MM.1S (cell line): ENCODE data around the gene TECPR2.

Experiments
- DNase-seq: peaks from one replicate; pipeline ENCODE4 v3.0.0-alpha.2; 2015
- H2AFZ ChIP-seq: fragments of 300-600 bp; sonication (generic); 2 replicates; pipeline ENCODE4 v1.6.0; 2016; ENCODE audit warnings: antibody characterized with exemption, low read length
- H3F3A ChIP-seq: fragments of 300-600 bp; sonication (generic); 2 replicates; pipeline ENCODE4 v1.6.1; 2016; ENCODE audit warnings: mild to moderate bottlenecking, antibody characterized with exemption, low read length, moderate library complexity, mixed read lengths; ENCODE audit not compliant: insufficient read depth
- H3K27ac ChIP-seq: fragments of 300-600 bp; sonication (generic); 2 replicates; pipeline ENCODE4 v1.5.1; 2016; ENCODE audit warnings: mild to moderate bottlenecking, low read length
- H3K27me3 ChIP-seq: fragments of 300-600 bp; sonication (generic); replicated peaks from 2 replicates; pipeline ENCODE4 v1.6.0; 2016; ENCODE audit warnings: low read length; ENCODE audit not compliant: insufficient read depth
- H3K36me3 ChIP-seq: fragments of 300-600 bp; sonication (generic); replicated peaks from 2 replicates; pipeline ENCODE4 v1.6.1; 2016; ENCODE audit warnings: mild to moderate bottlenecking, low read length, mixed read lengths; ENCODE audit not compliant: insufficient read depth
- H3K4me1 ChIP-seq: fragments of 300-600 bp; sonication (generic); 2 replicates; pipeline ENCODE4 v1.6.1; 2016; ENCODE audit warnings: low read length, mixed read lengths
- H3K4me2 ChIP-seq: fragments of 300-600 bp; sonication (generic); 2 replicates; pipeline ENCODE4 v1.6.0; 2016; ENCODE audit warnings: low read depth, low read length
- H3K4me3 ChIP-seq: fragments of 300-600 bp; sonication (generic); 2 replicates; pipeline ENCODE4 v1.5.1; 2016; ENCODE audit warnings: low read length, mixed read lengths
- H3K79me2 ChIP-seq: fragments of 300-600 bp; sonication (generic); 2 replicates; pipeline ENCODE4 v1.6.1; 2016; ENCODE audit warnings: mixed run types, low read length, mixed read lengths
- H3K9ac ChIP-seq: fragments of 300-600 bp; sonication (generic); 2 replicates; pipeline ENCODE4 v1.6.1; 2016; ENCODE audit warnings: low read length, mixed read lengths
- H3K9me2 ChIP-seq: fragments of 300-600 bp; sonication (generic); replicated peaks from 2 replicates; pipeline ENCODE4 v1.6.1; 2016; ENCODE audit warnings: mild to moderate bottlenecking, low read length, mixed read lengths; ENCODE audit not compliant: insufficient read depth
- H3K9me3 ChIP-seq: fragments of 300-600 bp; sonication (generic); replicated peaks from 2 replicates; pipeline ENCODE4 v1.6.1; 2016; ENCODE audit warnings: mild to moderate bottlenecking, low read length, mixed read lengths; ENCODE audit not compliant: insufficient read depth
- H4K20me1 ChIP-seq: fragments of 300-600 bp; sonication (generic); 2 replicates; pipeline ENCODE4 v1.6.1; 2016; ENCODE audit warnings: mild to moderate bottlenecking, low read length, moderate library complexity, mixed read lengths; ENCODE audit not compliant: insufficient read depth
- EZH2 ChIP-seq: fragments of 300-600 bp; sonication (generic); optimal IDR thresholded peaks from 2 replicates; pipeline ENCODE3; 2017; ENCODE audit warnings: low read depth, mild to moderate bottlenecking, antibody characterized with exemption, low read length, mixed read lengths
- EZH2phosphoT487 ChIP-seq: fragments of 300-600 bp; sonication (generic); IDR thresholded peaks from 2 replicates; pipeline ENCODE4 v1.6.1; 2018; ENCODE audit warnings: antibody characterized with exemption, low read length
- TF ChIP-seq, protein P1 (sequence below): fragments of 300-600 bp; sonication (generic); IDR thresholded peaks from 2 replicates; pipeline ENCODE4 v1.5.1; 2016; ENCODE audit warnings: antibody characterized with exemption, low read length, mixed read lengths

The TECPR2 gene

DNA sequence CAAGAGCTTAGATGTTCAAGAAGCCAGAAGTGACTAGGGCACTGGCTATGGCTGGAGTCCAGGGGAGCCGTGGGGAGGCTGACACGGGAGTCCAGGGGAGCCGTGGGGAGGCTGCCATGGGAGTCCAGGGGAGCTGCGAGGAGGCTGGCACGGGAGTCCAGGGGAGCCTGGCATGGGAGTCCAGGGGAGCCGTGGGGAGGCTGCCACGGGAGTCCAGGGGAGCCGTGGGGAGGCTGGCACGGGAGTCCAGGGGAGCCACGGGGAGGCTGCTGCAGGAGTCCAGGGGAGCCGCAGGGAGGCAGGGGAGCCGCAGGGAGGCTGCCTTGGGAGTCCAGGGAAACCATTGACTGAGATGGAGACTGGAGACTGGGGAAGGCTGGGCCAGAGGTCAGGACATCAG is 54.9 kb downstream of the TECPR2 start:
- Histone ChIP-seq H4K20me1 (no peaks in the 10 kb centered on the region), H3K79me2 (no peaks in the 10 kb centered on the region), H3F3A (no peaks in the 10 kb centered on the region), H3K27me3 (no peaks in the 10 kb centered on the region), H3K9ac (no peak overlapping the region), H3K9me2 (no peaks in the 10 kb centered on the region), H3K4me2 (no peak overlapping the region), H3K4me3 (no peak overlapping the region), H2AFZ (no peak overlapping the region), H3K36me3 (no peaks in the 10 kb centered on the region), H3K27ac (no peak overlapping the region), H3K4me1 (no peaks in the 10 kb centered on the region), H3K9me3 (no peaks in the 10 kb centered on the region)
- TF ChIP-seq EZH2, result no peak
- DNase-seq, result no peak

DNA sequence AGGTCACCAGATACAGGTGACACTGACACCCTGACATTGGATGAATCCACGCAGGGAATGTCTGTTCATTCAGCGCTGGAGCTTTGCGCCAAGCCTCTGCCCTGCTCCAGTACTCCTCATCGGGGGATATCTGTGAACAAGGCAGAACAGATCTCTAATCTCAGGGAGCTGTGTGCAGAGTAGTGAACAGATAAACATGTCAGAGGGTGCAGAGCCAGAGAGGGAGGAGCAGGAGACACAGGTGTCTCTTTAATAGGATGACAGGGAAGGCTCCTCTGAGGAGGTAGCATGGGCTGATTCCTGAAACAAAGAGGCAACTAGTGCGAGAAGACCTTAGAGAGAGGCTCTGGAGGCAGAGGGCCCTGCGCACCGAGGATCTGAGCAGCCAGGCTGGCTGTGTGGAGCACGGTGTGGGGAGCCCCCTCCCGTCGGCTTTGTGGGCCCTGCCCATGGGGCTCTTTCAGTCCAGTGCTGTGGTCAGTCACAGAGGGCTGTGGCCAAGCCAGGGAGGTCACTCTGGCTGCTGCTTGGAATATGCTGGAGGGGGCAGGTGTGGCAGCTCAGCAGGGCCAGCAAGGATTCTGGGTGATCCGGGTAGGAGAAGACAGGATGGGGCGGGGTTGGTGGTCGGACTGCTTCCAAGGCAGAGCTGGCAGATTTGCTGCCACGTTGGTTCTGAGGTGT is 55.6 kb downstream of the TECPR2 start:
- Histone ChIP-seq H3K9ac (no peak overlapping the region), H3K79me2 (no peaks in the 10 kb centered on the region), H2AFZ (no peak overlapping the region), H3K4me3 (no peak overlapping the region), H3K36me3 (no peaks in the 10 kb centered on the region), H4K20me1 (no peaks in the 10 kb centered on the region), H3K9me2 (no peaks in the 10 kb centered on the region), H3F3A (no peaks in the 10 kb centered on the region), H3K9me3 (no peaks in the 10 kb centered on the region), H3K4me2 (no peak overlapping the region), H3K4me1 (no peaks in the 10 kb centered on the region), H3K27ac (no peak overlapping the region), H3K27me3 (no peaks in the 10 kb centered on the region)
- no peak for TF ChIP-seq EZH2phosphoT487
- TF ChIP-seq, protein P1, sequence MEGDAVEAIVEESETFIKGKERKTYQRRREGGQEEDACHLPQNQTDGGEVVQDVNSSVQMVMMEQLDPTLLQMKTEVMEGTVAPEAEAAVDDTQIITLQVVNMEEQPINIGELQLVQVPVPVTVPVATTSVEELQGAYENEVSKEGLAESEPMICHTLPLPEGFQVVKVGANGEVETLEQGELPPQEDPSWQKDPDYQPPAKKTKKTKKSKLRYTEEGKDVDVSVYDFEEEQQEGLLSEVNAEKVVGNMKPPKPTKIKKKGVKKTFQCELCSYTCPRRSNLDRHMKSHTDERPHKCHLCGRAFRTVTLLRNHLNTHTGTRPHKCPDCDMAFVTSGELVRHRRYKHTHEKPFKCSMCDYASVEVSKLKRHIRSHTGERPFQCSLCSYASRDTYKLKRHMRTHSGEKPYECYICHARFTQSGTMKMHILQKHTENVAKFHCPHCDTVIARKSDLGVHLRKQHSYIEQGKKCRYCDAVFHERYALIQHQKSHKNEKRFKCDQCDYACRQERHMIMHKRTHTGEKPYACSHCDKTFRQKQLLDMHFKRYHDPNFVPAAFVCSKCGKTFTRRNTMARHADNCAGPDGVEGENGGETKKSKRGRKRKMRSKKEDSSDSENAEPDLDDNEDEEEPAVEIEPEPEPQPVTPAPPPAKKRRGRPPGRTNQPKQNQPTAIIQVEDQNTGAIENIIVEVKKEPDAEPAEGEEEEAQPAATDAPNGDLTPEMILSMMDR, result no peak
- no peak for TF ChIP-seq EZH2
- no peak for DNase-seq

DNA sequence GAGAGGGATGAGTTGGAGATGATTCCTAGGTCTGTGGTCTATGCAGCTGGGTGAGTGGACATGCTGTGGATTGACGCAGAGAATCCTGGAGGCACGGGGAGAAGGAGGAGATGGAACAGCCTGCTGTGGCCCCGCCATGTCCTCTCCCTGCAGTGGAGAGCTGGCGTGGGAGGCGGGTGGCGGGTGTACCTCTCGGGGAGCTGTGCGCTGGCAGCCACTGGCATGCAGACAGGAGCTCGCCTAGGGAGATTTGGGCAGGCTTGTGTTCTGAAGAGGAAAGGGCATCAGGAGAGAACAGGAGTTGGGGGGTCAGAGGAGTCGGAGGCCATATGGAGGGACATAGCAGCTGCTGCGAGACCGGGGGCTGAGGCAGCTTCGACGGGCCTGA is 56.1 kb downstream of the TECPR2 start:
- Histone ChIP-seq H3K79me2 (no peaks in the 10 kb centered on the region), H3K4me3 (no peak overlapping the region), H3K9me3 (no peaks in the 10 kb centered on the region), H3K27ac (no peak overlapping the region), H3K4me1 (no peaks in the 10 kb centered on the region), H3K4me2 (no peak overlapping the region), H3K36me3 (no peaks in the 10 kb centered on the region), H4K20me1 (no peaks in the 10 kb centered on the region), H2AFZ (no peak overlapping the region), H3K27me3 (no peaks in the 10 kb centered on the region), H3K9me2 (no peaks in the 10 kb centered on the region), H3F3A (no peaks in the 10 kb centered on the region), H3K9ac (no peak overlapping the region)
- TF ChIP-seq, protein P1, result no peak
- TF ChIP-seq EZH2phosphoT487 (no peak), EZH2 (no peak)
- DNase-seq, result no peak

DNA sequence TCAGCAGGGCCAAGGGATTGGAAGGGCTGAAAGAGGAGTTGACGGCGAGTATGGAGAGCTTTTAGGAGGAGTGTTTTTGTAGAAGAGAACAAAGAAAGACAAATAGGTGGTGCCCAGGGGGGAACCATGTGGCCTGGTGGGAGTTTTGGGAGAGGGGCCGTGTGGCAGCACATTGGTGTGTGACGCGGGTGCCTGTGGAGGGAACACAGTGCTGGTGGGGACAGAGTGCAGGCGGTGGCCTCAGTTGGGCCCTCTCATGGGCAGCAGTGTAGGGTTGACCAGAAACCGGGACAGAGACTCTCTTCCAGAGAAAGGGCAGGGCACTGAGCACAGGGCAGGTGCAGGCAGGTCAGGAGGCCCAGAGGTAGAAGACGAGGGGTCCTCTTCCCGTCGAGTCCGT is 56.5 kb downstream of the TECPR2 start:
- no peaks in the 10 kb centered on the region for H3K27me3 ChIP-seq
- no peak overlapping the region for H3K4me3 ChIP-seq
- H3K79me2 ChIP-seq, result no peaks in the 10 kb centered on the region
- H3K9ac ChIP-seq, result no peak overlapping the region
- H3K9me2 ChIP-seq, result no peaks in the 10 kb centered on the region
- no peak for TF ChIP-seq EZH2phosphoT487
- no peak for TF ChIP-seq EZH2
- TF ChIP-seq, protein P1, result no peak
- H3K36me3 ChIP-seq, result no peaks in the 10 kb centered on the region
- no peaks in the 10 kb centered on the region for H3F3A ChIP-seq
- no peaks in the 10 kb centered on the region for H3K4me1 ChIP-seq
- no peaks in the 10 kb centered on the region for H3K9me3 ChIP-seq
- no peak overlapping the region for H3K4me2 ChIP-seq
- H4K20me1 ChIP-seq, result no peaks in the 10 kb centered on the region
- H3K27ac ChIP-seq, result no peak overlapping the region
- DNase-seq, result no peak
- H2AFZ ChIP-seq, result no peak overlapping the region
